GM12878 (cell line): ENCODE data around the gene LIN7A. TPM values are rescaled to one million over a fixed set of nuclear protein-coding genes. Genes with fewer than 3 reads are reported as not detected.

Experiments
- ATAC-seq: fragments of 200-7000 bp; cut with Tn5 transposase; 3 replicates; pipeline ENCODE4 v1.9.1; 2020; ENCODE audit warnings: mild to moderate bottlenecking, moderate library complexity
- BruUV-seq: library from RNA; stranded (reverse); fragments of 400-500 nt; replicated peaks from 2 replicates; lab custom pipeline; 2021; lab: Mats Ljungman, UMichigan
- CTCF ChIA-PET: fragments of 300-600 bp; sonication (Branson Sonifier 250); formaldehyde crosslinking; extraction: SDS; loops from one replicate; lab custom pipeline; 2021; ENCODE audit warnings: inconsistent platforms; lab: Yijun Ruan, JAX
- POLR2A ChIA-PET: fragments of 350-600 bp; formaldehyde crosslinking; extraction: SDS; loops from one replicate; lab custom pipeline; 2021; ENCODE audit warnings: inconsistent platforms; lab: Charles Lee
- RAD21 ChIA-PET: fragments of 300-600 bp; sonication (Branson Sonifier 250); formaldehyde crosslinking; loops from one replicate; lab custom pipeline; 2023; ENCODE audit warnings: antibody characterized with exemption; ENCODE audit not compliant: unreplicated experiment; lab: Charles Lee
- SMC1A ChIA-PET: fragments of 300-600 bp; sonication (Branson Sonifier 250); formaldehyde crosslinking; loops from one replicate; lab custom pipeline; 2023; ENCODE audit not compliant: unreplicated experiment, uncharacterized antibody; lab: Charles Lee
- DNase-seq: peaks from one replicate; pipeline ENCODE4 v3.0.0-alpha.2; 2011; ENCODE audit warnings: low read depth, low spot score
- FAIRE-seq: peaks from 3 replicates; lab custom pipeline; 2011; peaks lifted over from hg19 to GRCh38; lab: Jason Lieb, UNC
- H2AFZ ChIP-seq: 2 replicates; pipeline ENCODE4 v1.6.0; 2011; ENCODE audit warnings: low read depth, low read length, control low read depth; ENCODE audit not compliant: control insufficient read depth
- H3K27ac ChIP-seq: 2 replicates; pipeline ENCODE4 v1.5.1; 2011; ENCODE audit warnings: control low read depth; ENCODE audit not compliant: control insufficient read depth, insufficient read depth
- H3K27me3 ChIP-seq, 2 experiments: replicated peaks in 1 of 2; 2 replicates each; pipeline versions ENCODE4 v1.6.0 to v1.6.1; 2011; ENCODE audit warnings: low read length in 1 of 2; ENCODE audit not compliant: control insufficient read depth in 2 of 2, insufficient read depth in 2 of 2
- H3K36me3 ChIP-seq, 2 experiments: 2 replicates each; pipeline ENCODE4 v1.5.1; 2011; ENCODE audit warnings: low read length in 1 of 2; ENCODE audit not compliant: control insufficient read depth in 2 of 2, insufficient read depth in 2 of 2
- H3K4me1 ChIP-seq: 2 replicates; pipeline ENCODE4 v1.6.1; 2011; ENCODE audit warnings: mild to moderate bottlenecking, low read length, moderate library complexity, mixed read lengths; ENCODE audit not compliant: control insufficient read depth, insufficient read depth
- H3K4me2 ChIP-seq: 2 replicates; pipeline ENCODE4 v1.6.0; 2011; ENCODE audit warnings: control low read depth; ENCODE audit not compliant: control insufficient read depth, insufficient read depth
- H3K4me3 ChIP-seq: fragments of 200-600 bp; sonication (generic); 2 replicates; pipeline ENCODE4 v1.5.1; 2016
- H3K79me2 ChIP-seq: 2 replicates; pipeline ENCODE4 v1.6.0; 2011; ENCODE audit warnings: low read length; ENCODE audit not compliant: control insufficient read depth, insufficient read depth
- H3K9ac ChIP-seq: 2 replicates; pipeline ENCODE4 v1.8.0; 2011; ENCODE audit warnings: low read length, control low read depth, mixed read lengths; ENCODE audit not compliant: control insufficient read depth, insufficient read depth
- H3K9me3 ChIP-seq: replicated peaks from 3 replicates; pipeline ENCODE4 v1.5.1; 2011; ENCODE audit warnings: mild to moderate bottlenecking, low read length; ENCODE audit not compliant: control insufficient read depth, insufficient read depth
- H4K20me1 ChIP-seq: 2 replicates; pipeline ENCODE4 v1.6.0; 2011; ENCODE audit not compliant: control insufficient read depth, insufficient read depth
- CBX3 ChIP-seq: fragments of 200-600 bp; sonication (generic); IDR thresholded peaks from 2 replicates; pipeline ENCODE4 v1.6.1; 2016; ENCODE audit warnings: low read depth, borderline replicate concordance
- CHD4 ChIP-seq: fragments of 200-600 bp; sonication (generic); IDR thresholded peaks from 2 replicates; pipeline ENCODE4 v1.6.1; 2016; ENCODE audit warnings: mild to moderate bottlenecking
- MXI1 ChIP-seq: fragments of 150-350 bp; IDR thresholded peaks from 2 replicates; pipeline ENCODE4 v1.6.1; 2011; ENCODE audit warnings: low read depth, mild to moderate bottlenecking, inconsistent platforms, low read length, improper control_type of control experiment
- NFYB ChIP-seq: IDR thresholded peaks from 2 replicates; pipeline ENCODE4 v1.6.1; 2011; ENCODE audit warnings: low read depth, mild to moderate bottlenecking, low read length, improper control_type of control experiment, moderate library complexity; ENCODE audit not compliant: insufficient read depth
- POLR2AphosphoS5 ChIP-seq: IDR thresholded peaks from 2 replicates; pipeline ENCODE4 v1.6.1; 2011; ENCODE audit warnings: mild to moderate bottlenecking, low read length, inconsistent platforms
- RCOR1 ChIP-seq: conservative IDR thresholded peaks from 2 replicates; pipeline ENCODE4 v1.6.1; 2012; ENCODE audit warnings: low read depth, low read length, improper control_type of control experiment
- SMAD1 ChIP-seq: fragments of 450-650 bp; IDR thresholded peaks from 2 replicates; pipeline ENCODE4 v1.6.1; 2018; ENCODE audit warnings: mild to moderate bottlenecking, low read depth; ENCODE audit not compliant: partially characterized antibody
- SRF ChIP-seq, 2 experiments: IDR thresholded peaks; 2 replicates each; pipeline ENCODE4 v1.6.1; 2011; ENCODE audit warnings: low read depth in 2 of 2, low read length in 2 of 2, mild to moderate bottlenecking in 1 of 2, moderate library complexity in 1 of 2
- STAT1 ChIP-seq: fragments of 450-650 bp; conservative IDR thresholded peaks from 2 replicates; pipeline ENCODE4 v1.6.1; 2014; ENCODE audit warnings: antibody characterized with exemption, mild to moderate bottlenecking
- TARDBP ChIP-seq: IDR thresholded peaks from 2 replicates; pipeline ENCODE4 v1.6.1; 2016; ENCODE audit warnings: borderline replicate concordance
- TBL1XR1 ChIP-seq: IDR thresholded peaks from 2 replicates; pipeline ENCODE4 v1.6.1; 2012; ENCODE audit warnings: low read depth, low read length, improper control_type of control experiment
- YY1 ChIP-seq: IDR thresholded peaks from 2 replicates; pipeline ENCODE4 v1.6.1; 2011; ENCODE audit warnings: low read depth, mild to moderate bottlenecking, low read length
- ZNF384 ChIP-seq: IDR thresholded peaks from 2 replicates; pipeline ENCODE4 v1.6.1; 2012; ENCODE audit warnings: low read depth, mild to moderate bottlenecking, low read length, improper control_type of control experiment, borderline replicate concordance
- WGBS: methylation state at CpG from one replicate; pipeline ENCODE4 v1.1.6; 2016; ENCODE audit warnings: low lambda C conversion rate; ENCODE audit not compliant: insufficient replicate concordance, insufficient coverage; ENCODE audit errors: missing lambda C conversion rate; 5-methylcytosine and 5-hydroxymethylcytosine counted together
- in situ Hi-C: fragments of 300-500 bp; cut with MboI; formaldehyde crosslinking; loops from 9 replicates; pipeline ENCODE4 v1.14.3; 2018; ENCODE audit warnings: mixed read lengths
- intact Hi-C: fragments of 100-400 bp; cut with micrococcal nuclease; formaldehyde crosslinking; loops from one replicate; pipeline ENCODE4 v1.14.2; 2022; ENCODE audit not compliant: unreplicated experiment
- polyA plus RNA-seq, 11 experiments: library from polyadenylated mRNA; depleted of rRNA in 4 of 11; unstranded in 6 of 11; stranded (reverse) in 5 of 11; fragments of >200 nt; fragmentation: Nextera tagmentation in 4 of 11; fragmentation: Illumina TruSeq in 1 of 11; extraction: Ambion mirVana in 4 of 11; extraction: Trizol in 1 of 11; gene quantifications; 1 replicate in 1 of 11; 2 replicates in 10 of 11; pipeline versions ENCODE4 v1.2.1 to v1.2.3, GENCODE V29; 2011 to 2016; ENCODE audit warnings: inconsistent platforms in 2 of 11, missing spikeins in 2 of 11, low read depth in 1 of 11
- total RNA-seq, 4 experiments: library from RNA; depleted of rRNA in 3 of 4; stranded (reverse); fragments of >200 nt in 3 of 4; fragmentation: Illumina TruSeq in 1 of 4; extraction: Trizol in 1 of 4; gene quantifications; 2 replicates each; pipeline versions ENCODE4 v1.2.1 to v1.2.3, GENCODE V29; 2013 to 2021
- TF ChIP-seq, protein P1 (sequence below): fragments of 450-650 bp; conservative IDR thresholded peaks from 2 replicates; pipeline ENCODE4 v1.6.1; 2017; ENCODE audit warnings: mild to moderate bottlenecking, moderate library complexity
- TF ChIP-seq, protein P2 (sequence below): fragments of 450-650 bp; IDR thresholded peaks from 2 replicates; pipeline ENCODE4 v1.6.1; 2017; ENCODE audit warnings: borderline replicate concordance

The LIN7A gene
- total and polyA plus RNA-seq, 10 of the 15 experiments (the other 5 are each of a cell fraction or from before 2014, with no cell fraction given) = 0.04 to 0.93 (median 0.35) TPM; not detected in 1

DNA sequence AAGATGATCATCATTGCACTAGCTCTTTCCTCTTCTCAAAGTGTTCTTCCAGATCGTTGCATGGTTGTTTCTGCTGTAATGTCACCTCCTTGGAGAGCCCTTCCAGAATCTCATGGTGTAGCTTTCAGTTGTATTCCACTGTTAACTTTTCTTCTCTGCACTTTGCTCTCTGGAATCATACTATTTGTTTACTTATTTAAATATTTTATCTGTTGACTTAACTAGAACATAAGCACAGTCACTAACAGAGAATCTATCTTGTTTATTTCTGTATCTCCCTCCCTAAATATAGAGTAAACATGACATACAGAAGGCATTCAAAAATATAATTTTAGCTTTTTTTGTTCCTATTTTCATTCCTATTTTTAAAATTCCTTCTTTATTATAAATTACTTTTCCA, 11.8 kb downstream of the LIN7A start:
- DNase-seq (no peak), ATAC-seq (no peak), FAIRE-seq (no peak)
- H3K36me3 ChIP-seq = no peaks in the 10 kb centered on the region
- no peak overlapping the region for H2AFZ ChIP-seq
- no peaks in the 10 kb centered on the region for H3K9me3 ChIP-seq
- no peaks in the 10 kb centered on the region for H3K4me1 ChIP-seq
- SMC1A ChIA-PET = interaction anchor here (1.2 kb wide), 1 partner anchor 79 kb away, joined by 3 read pairs; no protein-coding TSS in a partner anchor
- RAD21 ChIA-PET = no interaction called here
- H3K4me3 ChIP-seq = no peak overlapping the region
- H3K79me2 ChIP-seq = no peaks in the 10 kb centered on the region
- H4K20me1 ChIP-seq = no peaks in the 10 kb centered on the region
- intact Hi-C loops = no loop called here
- in situ Hi-C loops = no loop called here
- H3K27me3 ChIP-seq = no peaks in the 10 kb centered on the region
- H3K4me2 ChIP-seq = no peak overlapping the region
- no peak for TF ChIP-seq POLR2AphosphoS5
- no peak for TF ChIP-seq YY1
- TF ChIP-seq TARDBP = no peak
- TF ChIP-seq, protein P1, sequence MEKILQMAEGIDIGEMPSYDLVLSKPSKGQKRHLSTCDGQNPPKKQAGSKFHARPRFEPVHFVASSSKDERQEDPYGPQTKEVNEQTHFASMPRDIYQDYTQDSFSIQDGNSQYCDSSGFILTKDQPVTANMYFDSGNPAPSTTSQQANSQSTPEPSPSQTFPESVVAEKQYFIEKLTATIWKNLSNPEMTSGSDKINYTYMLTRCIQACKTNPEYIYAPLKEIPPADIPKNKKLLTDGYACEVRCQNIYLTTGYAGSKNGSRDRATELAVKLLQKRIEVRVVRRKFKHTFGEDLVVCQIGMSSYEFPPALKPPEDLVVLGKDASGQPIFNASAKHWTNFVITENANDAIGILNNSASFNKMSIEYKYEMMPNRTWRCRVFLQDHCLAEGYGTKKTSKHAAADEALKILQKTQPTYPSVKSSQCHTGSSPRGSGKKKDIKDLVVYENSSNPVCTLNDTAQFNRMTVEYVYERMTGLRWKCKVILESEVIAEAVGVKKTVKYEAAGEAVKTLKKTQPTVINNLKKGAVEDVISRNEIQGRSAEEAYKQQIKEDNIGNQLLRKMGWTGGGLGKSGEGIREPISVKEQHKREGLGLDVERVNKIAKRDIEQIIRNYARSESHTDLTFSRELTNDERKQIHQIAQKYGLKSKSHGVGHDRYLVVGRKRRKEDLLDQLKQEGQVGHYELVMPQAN = no peak
- no peak for TF ChIP-seq TBL1XR1
- TF ChIP-seq, protein P2, sequence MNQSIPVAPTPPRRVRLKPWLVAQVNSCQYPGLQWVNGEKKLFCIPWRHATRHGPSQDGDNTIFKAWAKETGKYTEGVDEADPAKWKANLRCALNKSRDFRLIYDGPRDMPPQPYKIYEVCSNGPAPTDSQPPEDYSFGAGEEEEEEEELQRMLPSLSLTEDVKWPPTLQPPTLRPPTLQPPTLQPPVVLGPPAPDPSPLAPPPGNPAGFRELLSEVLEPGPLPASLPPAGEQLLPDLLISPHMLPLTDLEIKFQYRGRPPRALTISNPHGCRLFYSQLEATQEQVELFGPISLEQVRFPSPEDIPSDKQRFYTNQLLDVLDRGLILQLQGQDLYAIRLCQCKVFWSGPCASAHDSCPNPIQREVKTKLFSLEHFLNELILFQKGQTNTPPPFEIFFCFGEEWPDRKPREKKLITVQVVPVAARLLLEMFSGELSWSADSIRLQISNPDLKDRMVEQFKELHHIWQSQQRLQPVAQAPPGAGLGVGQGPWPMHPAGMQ = no peak
- TF ChIP-seq ZNF384 = no peak
- TF ChIP-seq RCOR1 = no peak
- TF ChIP-seq MXI1 = no peak
- TF ChIP-seq SMAD1 = no peak
- no peak for TF ChIP-seq CHD4
- TF ChIP-seq SRF (IDR thresholded peaks at IDR 0.05; ENCODE audit: low read depth in 2 of 2, low read length in 2 of 2) = no peak
- no peak for TF ChIP-seq STAT1
- no peak for TF ChIP-seq CBX3
- TF ChIP-seq NFYB = no peak
- CTCF ChIA-PET = no interaction called here
- WGBS = 6% methylated on average over 1 of the region's 1 CpG
- H3K9ac ChIP-seq = no peak overlapping the region
- no peak overlapping the region for H3K27ac ChIP-seq
- POLR2A ChIA-PET = no interaction called here
- no TSS peak for BruUV-seq
